A549 (cell line): ENCODE measurements around the gene GCC2. TPM values are rescaled to one million over a fixed set of nuclear protein-coding genes. Genes with fewer than 3 reads are reported as not detected.

ENCODE experiments used
- ATAC-seq, 2 experiments: fragments of 200-7000 bp in 1 of 2; fragments of >200 bp in 1 of 2; cut with Nextera tagmentation in 1 of 2; cut with Tn5 transposase in 1 of 2; 3 replicates each; pipeline versions ENCODE4 v1.8.0 to v1.9.1; 2018 to 2020; ENCODE audit warnings: mild to moderate bottlenecking in 1 of 2, moderate library complexity in 1 of 2
- CTCF ChIA-PET: fragments of 300-600 bp; sonication (Branson Sonifier 250); formaldehyde crosslinking; extraction: SDS; loops from one replicate; lab custom pipeline; 2021; ENCODE audit warnings: antibody characterized with exemption, inconsistent platforms; lab: Yijun Ruan, JAX
- POLR2A ChIA-PET: fragments of 350-600 bp; formaldehyde crosslinking; extraction: SDS; loops from one replicate; lab custom pipeline; 2021; ENCODE audit warnings: antibody characterized with exemption, inconsistent platforms; lab: Yijun Ruan, JAX
- DNase-seq, 2 experiments: peaks; one replicate each; pipeline versions ENCODE4 v3.0.0 to v3.0.0-alpha.2; 2011 to 2016; ENCODE audit warnings: low read depth in 1 of 2, low spot score in 1 of 2
- FAIRE-seq: peaks from 2 replicates; lab custom pipeline; 2011; peaks lifted over from hg19 to GRCh38; lab: Jason Lieb, UNC
- H3K27ac ChIP-seq, 2 experiments: fragments of >200 bp; sonication (Bioruptor Twin); formaldehyde crosslinking; 3 replicates each; pipeline ENCODE4 v1.5.1; 2016 to 2017
- H3K4me1 ChIP-seq: fragments of >200 bp; sonication (Bioruptor Twin); formaldehyde crosslinking; 3 replicates; pipeline ENCODE4 v1.6.1; 2016
- H3K4me2 ChIP-seq: fragments of >200 bp; sonication (Bioruptor Twin); formaldehyde crosslinking; 3 replicates; pipeline ENCODE4 v1.6.1; 2016
- H3K4me3 ChIP-seq: fragments of >200 bp; sonication (Bioruptor Twin); formaldehyde crosslinking; 3 replicates; pipeline ENCODE4 v1.5.1; 2016
- H3K9me3 ChIP-seq: fragments of >200 bp; sonication (Bioruptor Twin); formaldehyde crosslinking; 3 replicates; pipeline ENCODE4 v1.6.1; 2016
- BHLHE40 ChIP-seq: IDR thresholded peaks from 2 replicates; pipeline ENCODE4 v1.6.1; 2012; ENCODE audit warnings: low read depth, low read length, inconsistent platforms
- CBX8 ChIP-seq: fragments of 200-600 bp; sonication (generic); IDR thresholded peaks from 2 replicates; pipeline ENCODE4 v1.6.1; 2016
- CEBPB ChIP-seq, 2 experiments: fragments of >200 bp in 1 of 2; sonication (Bioruptor Twin) in 1 of 2; formaldehyde crosslinking in 1 of 2; IDR thresholded peaks; 2 replicates each; pipeline ENCODE4 v1.6.1; 2012 to 2016
- CHD2 ChIP-seq: fragments of 150-350 bp; IDR thresholded peaks from 2 replicates; pipeline ENCODE4 v1.6.1; 2014; ENCODE audit warnings: low read length; ENCODE audit not compliant: partially characterized antibody
- CHD4 ChIP-seq: fragments of 200-600 bp; sonication (generic); IDR thresholded peaks from 2 replicates; pipeline ENCODE4 v1.6.1; 2016; ENCODE audit warnings: antibody characterized with exemption, mild to moderate bottlenecking, borderline replicate concordance
- CTCF ChIP-seq: fragments of >200 bp; sonication (Bioruptor Twin); formaldehyde crosslinking; IDR thresholded peaks from 3 replicates; pipeline ENCODE4 v1.5.1; 2016
- ELK1 ChIP-seq: fragments of 150-350 bp; IDR thresholded peaks from 2 replicates; pipeline ENCODE4 v1.6.1; 2014; ENCODE audit warnings: low read depth, mild to moderate bottlenecking, low read length
- EP300 ChIP-seq, 2 experiments: fragments of >200 bp; sonication (Bioruptor Twin); formaldehyde crosslinking; IDR thresholded peaks; 2 replicates in 1 of 2; 3 replicates in 1 of 2; pipeline ENCODE4 v1.6.1; 2016 to 2017
- FOSB ChIP-seq: fragments of 250-450 bp; sonication (Bioruptor Pico); IDR thresholded peaks from 2 replicates; pipeline ENCODE4 v1.5.0; 2020; ENCODE audit warnings: mild to moderate bottlenecking, moderate library complexity
- FOSL2 ChIP-seq, 2 experiments: fragments of 450-650 bp in 1 of 2; fragments of >200 bp in 1 of 2; sonication (Bioruptor Twin) in 1 of 2; formaldehyde crosslinking; IDR thresholded peaks; 2 replicates each; pipeline versions ENCODE4 v1.5.0 to v1.6.1; 2016 to 2020; ENCODE audit warnings: mild to moderate bottlenecking in 1 of 2, moderate library complexity in 1 of 2
- FOXS1 ChIP-seq: fragments of 250-450 bp; sonication (Bioruptor Pico); IDR thresholded peaks from 2 replicates; pipeline ENCODE4 v1.5.0; 2020; ENCODE audit warnings: mild to moderate bottlenecking, moderate library complexity
- GATA3 ChIP-seq: IDR thresholded peaks from 2 replicates; pipeline ENCODE4 v1.6.1; 2012; ENCODE audit warnings: borderline replicate concordance
- HDAC2 ChIP-seq: fragments of 200-600 bp; sonication (generic); IDR thresholded peaks from 2 replicates; pipeline ENCODE4 v1.6.1; 2016
- HES2 ChIP-seq: fragments of >200 bp; sonication (Bioruptor Twin); formaldehyde crosslinking; IDR thresholded peaks from 2 replicates; pipeline ENCODE4 v1.6.1; 2016
- HMGXB4 ChIP-seq: fragments of 250-450 bp; sonication (Bioruptor Pico); IDR thresholded peaks from 2 replicates; pipeline ENCODE4 v1.5.0; 2021; ENCODE audit warnings: mild to moderate bottlenecking, moderate library complexity, borderline replicate concordance
- HOXA7 ChIP-seq: fragments of 250-450 bp; sonication (Bioruptor Pico); IDR thresholded peaks from 2 replicates; pipeline ENCODE4 v1.5.0; 2020; ENCODE audit warnings: mild to moderate bottlenecking, moderate library complexity
- HOXB13 ChIP-seq: fragments of 250-450 bp; sonication (Bioruptor Pico); IDR thresholded peaks from 2 replicates; pipeline ENCODE4 v1.5.0; 2020; ENCODE audit warnings: low read depth, mild to moderate bottlenecking, moderate library complexity
- HOXB5 ChIP-seq: fragments of 250-450 bp; sonication (Bioruptor Pico); IDR thresholded peaks from 2 replicates; pipeline ENCODE4 v1.5.0; 2020; ENCODE audit warnings: mild to moderate bottlenecking, moderate library complexity
- MAFK ChIP-seq: fragments of 450-650 bp; IDR thresholded peaks from 2 replicates; pipeline ENCODE4 v1.6.1; 2014; ENCODE audit not compliant: partially characterized antibody
- MAX ChIP-seq: IDR thresholded peaks from 2 replicates; pipeline ENCODE4 v1.6.1; 2012
- NR3C1 ChIP-seq: fragments of >200 bp; sonication (Bioruptor Twin); formaldehyde crosslinking; IDR thresholded peaks from 3 replicates; pipeline ENCODE4 v1.6.1; 2017
- PBX3 ChIP-seq: IDR thresholded peaks from 2 replicates; pipeline ENCODE4 v1.6.1; 2012
- POLR2A ChIP-seq: IDR thresholded peaks from 2 replicates; pipeline ENCODE4 v1.6.1; 2012; ENCODE audit warnings: mild to moderate bottlenecking, low read length
- POLR2AphosphoS2 ChIP-seq: conservative IDR thresholded peaks from 2 replicates; pipeline ENCODE4 v1.6.1; 2012; ENCODE audit warnings: low read length, improper control_type of control experiment, inconsistent platforms
- RARB ChIP-seq: fragments of 250-450 bp; sonication (Bioruptor Pico); IDR thresholded peaks from 2 replicates; pipeline ENCODE4 v1.8.0; 2021; ENCODE audit warnings: mild to moderate bottlenecking, moderate library complexity
- REST ChIP-seq: fragments of 200-600 bp; sonication (generic); IDR thresholded peaks from 2 replicates; pipeline ENCODE4 v1.6.1; 2016; ENCODE audit warnings: antibody characterized with exemption, mild to moderate bottlenecking, moderate library complexity
- RFX5 ChIP-seq: fragments of 450-650 bp; IDR thresholded peaks from 2 replicates; pipeline ENCODE4 v1.7.1; 2014; ENCODE audit warnings: antibody characterized with exemption, mild to moderate bottlenecking, moderate library complexity
- SMC3 ChIP-seq: fragments of >200 bp; sonication (Bioruptor Twin); formaldehyde crosslinking; IDR thresholded peaks from 3 replicates; pipeline ENCODE4 v1.6.1; 2018; ENCODE audit warnings: inconsistent platforms
- SREBF2 ChIP-seq: fragments of 450-650 bp; IDR thresholded peaks from 2 replicates; pipeline ENCODE4 v1.6.1; 2014; ENCODE audit warnings: mild to moderate bottlenecking, moderate library complexity
- TP53 ChIP-seq: fragments of 250-450 bp; sonication (Bioruptor Pico); IDR thresholded peaks from 2 replicates; pipeline ENCODE4 v1.5.0; 2021; ENCODE audit warnings: mild to moderate bottlenecking, moderate library complexity
- ZC3H11A ChIP-seq: fragments of 450-650 bp; IDR thresholded peaks from 2 replicates; pipeline ENCODE4 v1.6.1; 2014; ENCODE audit warnings: antibody characterized with exemption, mild to moderate bottlenecking
- ZNF302 ChIP-seq: fragments of 250-450 bp; sonication (Bioruptor Pico); IDR thresholded peaks from 2 replicates; pipeline ENCODE4 v1.9.0; 2021; ENCODE audit warnings: inconsistent platforms, mild to moderate bottlenecking, moderate library complexity
- WGBS: methylation state at CpG from one replicate; pipeline ENCODE4 v1.1.6; 2017; ENCODE audit errors: missing lambda C conversion rate; 5-methylcytosine and 5-hydroxymethylcytosine counted together
- polyA plus RNA-seq, 4 experiments: library from polyadenylated mRNA; depleted of rRNA in 3 of 4; stranded (reverse); fragments of >200 nt; fragmentation: RNase III in 1 of 4; extraction: RNeasy Plus Mini Kit Qiagen cat#74134 plus additional on column Dnase treatment in 1 of 4; gene quantifications; 2 replicates in 3 of 4; 3 replicates in 1 of 4; pipeline ENCODE4 v1.2.3, GENCODE V29; 2011 to 2017

GCC2 gene
- polyA plus RNA-seq, 2 of the 4 experiments (the other 2 are of a cell fraction) = 13.6 to 30.1 TPM

- no peak for TF ChIP-seq RARB (CRISPR knock-in tag)
- TF ChIP-seq RFX5 = no peak
- TF ChIP-seq TP53 = no peak
- no peak for TF ChIP-seq HOXA7 (CRISPR knock-in tag)
Observed at GRCh38 chr2:108491848-108492247, 42.8 kb downstream of the GCC2 start (continued).

GRCh38 chr2:108492364-108492763 is 43.4 kb downstream of the GCC2 start:
- WGBS = 10% methylated on average over 4 of the region's 4 CpGs
- Histone ChIP-seq H3K4me2 (peak overlapping the region; percentile 58), H3K4me1 (peaks cover 27% of the 10 kb centered on the region), H3K4me3 (no peak overlapping the region), H3K9me3 (no peaks in the 10 kb centered on the region), H3K27ac (peak overlapping the region; percentile 73 to 77)
- CTCF ChIA-PET = interaction anchor here (0.6 to 2.5 kb wide), 4 partner anchors 92 to 273 kb away, joined by 3 to 10 read pairs (median 3); no protein-coding TSS in a partner anchor
- ATAC-seq = peak; percentile 99
- peak; percentile 66 to 88 for DNase-seq
- POLR2A ChIA-PET = interaction anchor here (0.7 to 1.2 kb wide), 5 partner anchors 41 to 92 kb away, joined by 3 to 9 read pairs (median 6); partner anchors contain the start of genes GCC2 and LIMS1
- FAIRE-seq = peak; percentile 86
- TF ChIP-seq ELK1 (no peak), BHLHE40 (no peak), MAX (no peak), POLR2A (no peak), HES2 (0 out of 2 replicates have a peak, but pooled peaks have one; percentile 31), GATA3 (no peak; the same call in 1 of the 2 replicates), CTCF (no peak; the same call in 2 of the 3 replicates), EP300 (IDR thresholded peaks at IDR 0.05) (peak; percentile 25 to 35; a peak in 1 of 5 replicates), FOSL2 (IDR thresholded peaks at IDR 0.05) (peak; percentile 82), FOSL2 (CRISPR knock-in tag; IDR thresholded peaks at IDR 0.05) (peak; percentile 92), CHD4 (no peak), POLR2AphosphoS2 (no peak), HMGXB4 (no peak), FOSB (CRISPR knock-in tag) (no peak), REST (no peak), SREBF2 (no peak), CBX8 (no peak), ZNF302 (CRISPR knock-in tag) (no peak), SMC3 (no peak; the same call in 1 of the 3 replicates), NR3C1 (no peak), ZC3H11A (no peak), HOXB5 (CRISPR knock-in tag) (no peak), PBX3 (no peak), HOXB13 (CRISPR knock-in tag) (no peak), FOXS1 (CRISPR knock-in tag) (no peak), HDAC2 (no peak), CEBPB (IDR thresholded peaks at IDR 0.05) (peak; percentile 83 to 89), MAFK (peak; percentile 100), CHD2 (no peak)
